ENCODE data around the gene ZNF469.
"Not testable (repeated sequence)": the region's sequence is repeated elsewhere in the genome, so short reads cannot be mapped to it uniquely, and the experiment has no call there.

The ZNF469 gene

DNA sequence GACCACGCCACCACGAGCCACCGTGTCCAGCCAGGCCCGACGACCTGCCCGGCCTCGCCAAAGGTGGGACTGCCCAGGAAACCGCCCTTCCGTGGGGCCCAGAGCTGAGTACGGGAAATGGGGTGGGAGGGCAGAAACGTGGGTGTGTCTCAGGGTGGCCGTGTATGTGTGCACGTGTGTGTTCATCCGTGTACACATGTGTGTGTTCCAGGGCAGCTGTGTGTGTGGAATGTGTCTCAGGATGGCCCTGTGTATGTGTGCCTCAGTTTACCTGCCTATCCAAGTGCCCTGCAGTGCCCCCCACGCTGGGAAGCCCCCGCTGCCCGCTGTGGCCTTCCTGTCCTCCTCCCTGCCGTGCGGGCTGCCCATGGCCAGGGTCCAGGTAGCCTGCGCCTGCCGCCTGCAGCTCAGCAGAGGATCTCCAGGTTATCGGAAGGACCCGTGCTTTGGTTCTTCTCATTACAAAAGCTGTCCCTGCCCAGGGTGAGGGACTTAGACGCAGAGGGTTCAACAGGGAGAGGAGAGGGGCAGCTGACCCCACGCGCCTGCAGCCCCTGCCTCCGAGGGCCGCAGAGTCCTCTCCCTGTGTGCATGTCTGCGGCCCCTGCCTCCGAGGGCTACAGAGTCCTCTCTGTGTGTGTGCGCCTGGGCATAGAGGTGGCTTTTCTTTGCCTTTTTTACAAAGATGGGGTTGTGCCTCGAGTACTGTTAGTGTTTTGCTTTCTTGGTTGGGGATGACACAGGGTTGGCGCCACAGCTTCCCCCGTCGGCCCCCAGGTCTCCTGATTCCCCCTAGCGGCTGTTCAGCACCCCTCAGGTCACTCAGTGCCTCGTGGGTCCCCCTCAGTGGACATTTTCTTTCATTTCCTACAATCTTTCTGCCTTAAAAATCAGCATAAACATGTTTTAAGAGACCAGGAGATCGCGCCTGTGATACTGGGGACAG is 23.6 kb downstream of the ZNF469 start:
- peak in 1 of 56 donors; percentile 31 for DNase-seq

DNA sequence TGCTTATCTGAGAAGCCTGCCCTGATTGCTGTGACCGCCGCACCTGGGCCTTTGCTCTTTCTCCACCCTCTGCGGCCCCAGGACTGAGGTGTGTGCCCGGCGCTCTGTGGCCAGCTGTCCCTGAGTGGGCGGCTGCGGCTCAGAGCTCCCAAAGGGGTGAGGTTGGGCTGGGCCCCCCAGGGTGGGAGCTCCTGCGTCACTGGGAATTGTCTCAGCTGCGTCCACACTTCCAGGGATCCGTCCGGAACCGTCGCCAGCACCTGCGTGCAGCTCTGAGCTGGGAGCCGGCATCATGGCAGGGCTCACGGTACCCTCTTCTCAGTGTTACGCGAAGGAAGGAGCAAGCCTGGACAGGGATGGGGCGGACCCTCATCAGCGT is 24.3 kb downstream of the ZNF469 start:
- no peak for DNase-seq

DNA sequence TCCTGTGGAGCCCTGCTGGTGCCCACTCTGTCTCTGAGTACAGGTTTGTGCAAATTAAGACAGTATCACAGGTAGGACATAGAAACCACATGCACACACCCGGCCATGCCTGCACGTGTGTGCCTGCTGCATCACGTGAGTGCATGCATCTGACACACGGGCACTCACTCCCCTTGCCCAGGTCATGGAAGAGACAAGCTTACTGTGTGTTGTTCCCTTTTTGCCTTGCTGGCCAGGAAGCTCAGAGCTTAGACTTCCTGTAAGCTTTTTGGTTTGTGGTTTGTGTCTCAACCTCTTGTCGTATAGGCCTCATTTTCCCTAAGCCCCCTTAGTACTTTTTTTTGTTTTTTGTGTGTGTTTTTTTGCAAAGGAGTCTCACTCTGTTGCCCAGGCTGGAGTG is 25.0 kb downstream of the ZNF469 start:
- no peak for DNase-seq

DNA sequence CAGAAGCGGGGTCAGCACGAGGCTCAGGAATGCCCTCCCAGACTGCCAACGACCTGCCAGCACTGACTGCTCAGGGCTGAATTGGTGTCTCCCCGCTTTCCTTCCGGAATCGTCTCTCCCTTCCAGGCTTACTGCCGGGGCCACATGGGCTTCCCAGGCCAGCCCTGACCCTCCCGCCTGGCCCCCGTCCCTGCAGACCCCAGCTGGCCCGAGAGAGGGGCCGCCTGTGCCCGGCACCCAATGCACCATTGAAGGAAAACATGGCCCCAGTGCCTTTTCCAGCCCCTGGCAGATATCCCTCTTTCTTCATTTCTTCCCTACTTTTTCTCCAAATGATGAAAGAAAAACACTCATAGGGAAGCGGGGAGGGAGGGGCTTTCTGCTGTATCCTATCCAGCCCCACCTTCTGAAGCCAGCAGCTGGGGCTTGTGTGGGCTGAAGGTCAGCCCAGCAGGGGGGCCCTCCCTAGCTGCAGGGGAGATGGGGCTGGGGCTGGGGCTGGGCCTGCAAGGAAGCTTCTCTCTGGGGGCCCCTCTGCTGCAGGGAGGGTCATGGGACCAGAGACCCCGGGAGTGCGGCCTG is 25.9 kb downstream of the ZNF469 start:
- DNase-seq = no peak

DNA sequence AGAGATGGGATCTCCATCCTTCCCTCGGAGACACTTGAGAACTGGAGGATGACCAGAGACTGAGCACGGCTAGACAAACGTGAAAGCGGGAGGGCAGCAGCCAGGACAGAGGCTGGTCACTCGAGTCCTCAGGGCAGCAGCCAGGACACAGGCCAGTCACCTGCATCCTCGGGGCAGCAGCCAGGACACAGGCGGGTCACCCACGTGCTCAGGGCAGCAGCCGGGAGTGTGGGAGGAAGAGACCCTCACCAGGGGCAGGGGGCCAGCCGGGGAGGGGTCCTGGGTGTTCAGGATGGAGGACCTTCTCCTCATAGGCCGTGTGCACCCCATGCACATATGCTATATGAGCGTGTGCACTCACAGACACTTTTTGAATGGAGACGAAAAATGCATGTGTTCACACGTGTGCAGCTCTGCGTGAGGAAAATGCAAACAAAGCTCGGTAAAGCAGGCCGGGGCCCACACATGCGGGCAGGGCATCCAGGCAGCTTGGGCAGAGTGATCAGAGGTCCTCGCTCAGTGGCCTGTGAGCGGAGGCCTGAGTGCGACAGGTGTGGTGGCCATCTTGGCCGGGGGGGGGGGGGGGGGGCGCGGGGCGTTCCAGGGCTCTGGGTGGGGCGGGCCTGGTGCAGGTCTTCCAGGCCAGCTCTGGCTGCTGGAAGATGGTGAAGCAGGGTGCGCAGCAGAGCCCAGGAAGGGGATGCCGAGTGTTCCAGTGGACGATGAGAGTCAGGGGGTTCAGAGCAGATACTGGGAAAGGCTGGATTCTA is 26.7 kb downstream of the ZNF469 start:
- DNase-seq = no peak

DNA sequence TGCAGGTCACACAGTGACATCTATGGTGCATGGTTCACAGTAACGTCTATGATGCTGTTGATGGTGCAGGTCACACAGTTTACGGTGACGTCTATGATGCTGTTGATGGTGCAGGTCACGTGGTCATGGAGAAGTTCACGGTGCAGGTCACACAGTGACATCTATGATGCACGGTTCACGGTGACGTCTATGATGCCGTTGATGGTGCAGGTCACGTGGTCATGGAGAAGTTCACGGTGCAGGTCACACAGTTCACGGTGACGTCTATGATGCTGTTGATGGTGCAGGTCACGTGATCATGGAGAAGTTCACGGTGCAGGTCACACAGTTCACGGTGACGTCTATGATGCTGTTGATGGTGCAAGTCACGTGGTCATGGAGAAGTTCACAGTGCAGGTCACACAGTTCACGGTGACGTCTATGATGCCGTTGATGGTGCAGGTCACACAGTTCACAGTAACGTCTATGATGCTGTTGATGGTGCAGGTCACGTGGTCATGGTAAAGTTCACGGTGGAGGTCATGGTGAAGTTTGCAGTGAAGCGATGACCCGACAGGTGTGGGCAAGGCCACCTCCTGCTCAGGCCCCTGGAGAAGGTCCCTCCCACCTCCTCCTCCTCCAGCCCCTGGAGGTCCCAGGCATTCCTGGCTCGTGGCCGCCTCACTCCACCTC is 27.7 kb downstream of the ZNF469 start:
- DNase-seq = not testable (repeated sequence)

DNA sequence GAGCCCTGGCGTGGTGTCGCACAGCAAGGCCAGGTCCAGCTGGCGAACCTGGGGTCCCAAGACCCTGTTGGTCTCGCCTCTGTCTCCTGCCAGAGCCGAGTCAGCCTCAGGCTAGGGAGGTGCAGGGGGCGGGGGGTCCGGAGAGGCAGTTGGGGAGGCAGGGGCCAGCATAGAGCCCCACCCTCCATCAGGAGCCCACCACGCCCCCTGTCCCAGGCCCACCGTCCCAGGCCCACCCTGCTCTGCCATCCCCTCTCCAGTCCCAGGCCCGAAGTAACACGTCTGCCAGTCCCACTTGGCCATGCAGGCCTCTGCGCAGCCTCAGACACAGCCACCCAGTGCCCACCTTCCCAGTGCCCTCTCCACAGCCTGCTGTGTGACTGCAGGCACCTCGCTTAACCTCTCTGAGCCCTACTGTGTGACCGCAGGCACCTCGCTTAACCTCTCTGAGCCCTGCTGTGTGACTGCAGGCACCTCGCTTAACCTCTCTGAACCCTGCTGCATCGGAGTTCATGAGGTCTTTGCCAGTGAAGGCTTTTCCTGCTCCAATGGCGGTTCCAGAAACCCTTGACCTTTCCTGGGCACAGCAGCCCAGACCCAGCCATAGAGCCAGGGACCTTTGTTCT is 29.3 kb downstream of the ZNF469 start:
- DNase-seq = peak in 1 of 56 donors; percentile 15

DNA sequence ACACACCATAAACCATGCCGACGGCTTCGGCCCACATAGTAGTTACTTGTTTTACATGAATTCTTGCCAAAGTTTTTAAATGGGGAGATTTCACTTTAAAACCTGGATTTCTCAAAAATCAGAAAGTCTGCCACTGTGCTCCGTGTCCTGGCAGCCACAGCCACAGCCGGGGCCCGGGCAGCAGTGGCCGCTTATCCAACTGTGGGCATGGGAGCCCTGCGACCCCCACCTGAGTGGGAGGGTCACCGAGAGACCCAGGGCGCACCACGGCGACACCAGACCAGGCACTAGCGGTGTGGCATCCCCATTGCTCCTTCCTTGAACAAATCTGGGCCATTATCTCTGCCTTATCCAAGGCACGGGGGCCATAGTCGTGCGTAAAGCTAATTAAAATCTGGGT is 30.0 kb downstream of the ZNF469 start:
- no peak for DNase-seq

DNA sequence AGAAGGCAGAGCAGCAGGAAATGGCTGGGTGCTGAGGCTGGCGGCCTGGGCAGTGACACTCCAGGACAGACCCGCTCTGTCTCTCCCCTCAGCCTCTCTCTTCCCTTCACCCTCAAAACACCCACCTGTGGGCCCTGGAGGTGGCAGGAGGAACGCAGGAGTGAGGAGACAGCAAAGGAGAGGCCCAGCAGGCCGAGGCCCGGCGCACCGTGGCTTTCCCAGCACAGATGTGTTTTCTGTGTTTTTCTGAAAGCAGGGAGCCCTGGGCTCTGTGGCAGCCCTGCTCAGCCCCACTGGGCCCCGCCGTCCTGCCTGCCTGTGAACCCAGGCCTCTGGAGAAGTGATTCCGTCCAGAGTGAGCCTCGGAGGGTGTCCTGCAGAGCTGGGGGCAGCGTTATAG is 30.5 kb downstream of the ZNF469 start:
- no peak for DNase-seq

DNA sequence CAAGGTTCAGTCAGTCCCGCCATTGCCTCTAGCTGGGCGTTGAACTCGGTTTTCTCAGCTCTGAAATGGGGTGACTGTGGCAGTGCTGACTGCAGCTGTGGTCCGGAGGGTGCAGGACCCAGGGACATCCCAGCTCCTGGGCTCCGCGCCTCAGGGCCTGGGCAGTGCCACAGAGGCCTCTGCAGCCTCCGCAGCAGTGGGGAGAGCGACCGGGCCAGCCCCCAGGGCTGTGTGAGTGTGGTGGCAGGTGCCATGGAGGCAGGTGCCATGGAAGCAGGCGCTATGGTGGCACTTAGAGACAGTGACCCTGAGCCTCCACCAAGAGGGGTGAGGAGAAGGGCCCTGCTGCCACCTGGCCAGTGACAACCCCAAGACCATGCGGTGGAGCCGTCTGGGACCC is 30.9 kb downstream of the ZNF469 start:
- DNase-seq = no peak

DNA sequence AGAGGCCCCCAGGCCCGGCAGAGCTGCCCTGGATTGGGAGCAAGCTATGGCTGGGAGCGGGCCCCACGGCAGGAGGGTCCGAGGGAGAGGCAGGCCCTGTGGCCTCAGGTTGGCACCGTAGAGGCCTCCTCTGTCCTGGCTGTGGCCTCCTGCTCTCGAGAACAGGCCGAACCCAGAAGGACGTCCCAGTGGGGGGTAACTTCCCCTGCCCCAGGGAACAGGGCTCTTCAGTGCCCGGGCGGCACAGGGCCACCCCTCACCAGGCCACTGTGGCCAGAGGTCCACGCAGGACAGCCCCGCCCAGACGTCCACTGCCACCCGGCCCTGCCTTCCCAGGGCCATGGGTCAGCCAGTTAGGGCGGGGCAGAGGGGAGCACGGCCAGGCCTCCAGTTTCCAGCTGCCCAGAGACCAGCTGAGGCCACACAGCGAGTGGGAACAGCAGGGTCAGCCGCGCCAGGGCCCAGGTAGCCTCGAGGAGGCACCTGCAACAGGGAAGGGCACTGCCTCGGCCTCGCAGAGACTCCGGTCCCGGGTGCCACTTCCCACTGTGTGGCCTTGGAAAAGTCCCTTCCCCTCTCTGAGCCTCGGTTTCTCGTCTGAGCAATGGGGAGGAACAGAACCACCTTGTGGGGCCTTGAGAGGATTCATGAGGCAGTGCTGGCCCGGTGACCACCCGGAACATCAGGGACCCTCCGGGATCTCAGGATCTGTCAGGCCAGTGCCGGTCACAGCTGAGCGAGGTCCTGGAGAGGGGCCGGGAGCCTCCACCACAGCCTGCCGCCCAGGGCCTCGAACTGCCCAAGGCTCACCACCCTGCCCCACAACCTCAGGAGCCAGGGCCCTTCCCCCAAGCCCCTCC is 32.0 kb downstream of the ZNF469 start:
- no peak for DNase-seq

DNA sequence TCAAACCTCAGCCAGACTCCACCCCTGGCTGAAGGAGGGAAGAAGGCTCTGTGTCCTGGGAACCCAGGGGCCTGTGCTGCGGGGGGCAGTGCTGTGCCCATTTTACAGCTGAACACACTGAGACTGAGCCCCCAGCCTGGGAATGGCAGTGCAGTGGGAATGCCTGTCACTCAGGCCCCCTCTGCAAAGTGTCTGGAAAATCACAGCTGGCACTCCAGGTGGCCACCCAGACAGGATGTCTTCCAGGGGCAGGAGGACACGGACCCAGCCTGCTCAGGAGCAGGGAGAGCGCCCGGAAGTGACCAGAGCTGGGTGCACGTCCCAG is 32.6 kb downstream of the ZNF469 start:
- DNase-seq = no peak

DNA sequence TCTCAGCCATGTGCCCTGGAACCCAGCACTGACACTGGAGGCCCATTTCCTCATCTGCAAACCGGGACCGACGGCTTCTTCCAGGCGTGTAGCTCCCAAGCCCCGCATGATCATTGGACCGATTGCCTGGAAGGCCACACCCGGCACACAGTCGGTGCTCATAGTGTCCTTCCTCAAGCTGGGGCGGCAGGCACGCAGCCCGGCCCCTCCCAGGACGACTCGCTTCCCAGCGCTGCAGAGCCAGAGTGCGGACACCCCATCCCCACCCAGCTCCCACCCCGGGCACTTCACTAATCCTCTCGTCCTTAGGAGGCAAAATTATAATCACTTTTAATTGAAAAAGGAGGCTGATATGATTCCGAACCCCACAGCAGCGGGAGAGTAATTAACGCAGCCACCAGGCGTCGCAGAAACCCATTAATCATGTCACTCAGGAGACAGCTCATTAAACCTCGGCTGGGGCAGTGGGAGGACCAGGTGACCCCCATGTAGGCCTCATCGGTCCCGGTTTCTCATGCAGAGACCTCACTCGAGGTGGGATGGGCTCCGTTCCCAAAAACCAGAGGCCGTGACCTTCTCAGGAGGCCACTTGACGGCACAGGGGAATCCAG is 33.1 kb downstream of the ZNF469 start:
- no peak for DNase-seq

DNA sequence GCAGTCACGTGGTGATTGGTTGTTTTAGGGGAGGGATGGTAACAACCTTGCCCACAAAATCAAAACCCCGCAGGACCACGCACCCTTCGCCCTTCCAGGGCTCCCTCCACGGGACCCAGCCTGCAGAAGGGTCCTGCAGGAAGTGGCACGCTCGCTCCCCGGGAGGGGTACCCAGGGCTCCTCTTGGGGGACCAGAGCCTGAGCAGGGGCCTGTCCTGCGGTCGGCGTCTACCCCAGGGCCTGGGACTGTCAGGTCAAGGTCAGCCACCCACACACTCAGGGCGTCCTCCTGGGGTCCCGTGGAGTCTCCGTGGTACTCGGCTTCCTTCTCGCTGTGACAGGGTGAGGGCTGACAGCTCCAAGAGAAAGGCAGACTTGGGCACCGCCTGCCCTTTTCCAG is 33.9 kb downstream of the ZNF469 start:
- DNase-seq = no peak

DNA sequence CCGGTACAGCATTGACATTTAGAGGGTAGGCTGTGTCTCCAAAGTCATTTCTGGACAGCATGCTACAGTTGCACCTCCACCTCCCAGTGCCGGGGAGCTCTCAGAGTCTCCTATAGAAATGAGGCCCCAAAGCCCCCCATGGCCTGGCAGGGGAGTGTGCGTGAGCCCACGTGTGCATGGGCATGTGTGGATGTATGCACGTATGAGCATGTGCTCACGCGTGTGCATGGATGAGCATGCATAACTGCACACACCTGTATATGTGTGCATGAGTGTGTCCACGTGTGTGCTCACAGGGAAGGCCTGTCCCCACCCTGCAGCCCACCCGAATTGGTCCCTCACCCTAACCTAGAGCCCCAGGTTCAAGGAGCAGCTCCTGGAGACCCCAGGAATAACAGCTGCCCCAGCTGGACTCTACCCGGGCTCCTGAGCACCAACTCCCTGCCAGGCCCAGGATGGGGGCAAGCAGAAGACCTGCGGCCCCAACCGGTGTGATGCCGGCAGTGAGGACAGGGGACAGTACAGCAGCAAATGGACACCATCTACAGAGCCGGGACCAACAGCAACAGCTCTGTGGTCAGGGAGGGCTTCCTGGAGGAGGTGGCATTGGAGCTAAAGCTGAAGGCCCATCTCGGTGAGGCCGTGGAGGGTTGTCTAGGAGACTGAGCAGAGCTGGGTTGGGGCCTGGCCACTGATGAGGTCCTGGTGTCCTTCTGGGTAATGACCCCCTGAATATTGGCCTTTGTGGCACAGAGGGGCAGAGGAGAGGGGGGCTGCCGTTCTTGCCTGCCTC is 35.1 kb downstream of the ZNF469 start:
- DNase-seq = no peak

DNA sequence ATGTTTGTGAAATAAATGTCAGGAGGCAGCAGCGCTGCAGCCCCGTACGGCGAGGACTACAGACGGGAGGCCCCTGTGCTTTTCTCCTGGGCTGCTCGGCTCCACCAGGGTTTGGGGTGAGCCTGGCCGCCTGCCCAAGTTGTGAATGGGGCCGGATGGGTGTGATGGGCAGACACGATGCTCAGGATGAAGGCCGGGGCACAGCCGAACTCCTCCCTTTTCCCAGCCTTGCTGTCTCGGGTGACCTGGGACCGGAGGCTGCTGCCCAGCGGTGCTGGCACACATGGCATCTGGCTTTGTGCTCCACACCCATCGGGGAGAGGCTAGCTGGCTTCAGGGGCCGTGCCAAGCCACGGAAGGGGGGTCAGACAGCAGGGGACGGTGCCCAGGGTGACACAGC is 36.1 kb downstream of the ZNF469 start:
- DNase-seq = no peak

DNA sequence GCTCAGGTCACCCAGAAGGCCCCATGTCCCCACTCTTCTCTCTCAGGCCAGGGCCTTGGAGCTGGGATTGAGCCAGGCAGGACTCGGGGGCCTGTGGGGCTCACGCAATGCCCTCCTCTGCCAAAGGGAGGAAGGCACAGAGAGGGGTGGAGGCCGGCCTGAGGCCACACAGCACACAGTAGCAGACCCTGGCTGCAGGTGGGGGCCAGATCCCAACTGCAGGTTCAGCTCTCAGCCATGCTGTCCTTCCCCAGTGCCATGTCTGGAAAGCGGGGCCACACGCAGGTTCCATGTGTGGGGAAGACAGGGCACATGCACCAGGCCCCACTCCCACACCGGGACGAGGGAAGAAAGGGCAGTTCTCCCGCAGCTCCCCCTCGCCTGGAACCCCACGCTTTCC is 37.0 kb downstream of the ZNF469 start:
- no peak for DNase-seq

DNA sequence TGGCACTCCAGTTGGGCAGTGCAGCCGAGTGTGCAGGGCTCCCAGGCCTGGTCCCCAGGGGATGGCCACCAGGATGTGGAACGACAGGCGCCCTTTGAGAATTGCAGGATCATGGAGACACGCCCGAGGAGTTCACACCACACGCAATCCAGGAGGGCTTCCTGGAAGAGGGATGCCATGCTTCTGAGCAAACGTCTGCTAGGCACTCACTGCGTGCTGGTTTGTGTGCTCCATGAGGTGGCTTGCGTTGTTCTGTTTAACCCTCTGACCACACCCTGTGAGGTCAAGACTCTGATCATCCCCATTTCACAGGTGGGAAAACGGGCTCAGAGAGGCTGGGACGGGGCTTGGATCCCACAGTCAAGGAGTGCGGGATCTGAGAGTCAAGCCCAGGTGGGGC is 37.7 kb downstream of the ZNF469 start:
- no peak for DNase-seq

DNA sequence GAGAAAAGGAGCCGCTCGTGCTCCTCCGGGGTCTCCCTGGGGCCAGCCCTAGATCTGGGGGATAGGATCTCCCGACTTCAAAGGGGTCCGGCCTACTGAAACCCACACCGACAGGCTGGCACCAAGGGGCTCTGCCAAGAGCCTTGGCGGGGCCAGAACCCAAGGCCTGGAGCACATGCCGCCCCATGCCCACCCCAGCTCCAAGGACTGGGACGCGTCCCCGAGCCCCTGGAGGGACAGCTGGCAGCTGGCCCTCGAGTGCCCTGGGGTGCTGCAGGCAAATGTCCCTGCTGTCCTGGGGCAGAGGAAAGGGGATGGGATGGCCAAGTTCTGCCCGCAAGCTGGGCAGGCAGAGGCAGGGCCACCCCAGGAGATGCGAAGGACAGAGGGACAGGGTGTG is 38.5 kb downstream of the ZNF469 start:
- DNase-seq = no peak
